ENCODE data around the gene RLBP1.

RLBP1 gene

DNA sequence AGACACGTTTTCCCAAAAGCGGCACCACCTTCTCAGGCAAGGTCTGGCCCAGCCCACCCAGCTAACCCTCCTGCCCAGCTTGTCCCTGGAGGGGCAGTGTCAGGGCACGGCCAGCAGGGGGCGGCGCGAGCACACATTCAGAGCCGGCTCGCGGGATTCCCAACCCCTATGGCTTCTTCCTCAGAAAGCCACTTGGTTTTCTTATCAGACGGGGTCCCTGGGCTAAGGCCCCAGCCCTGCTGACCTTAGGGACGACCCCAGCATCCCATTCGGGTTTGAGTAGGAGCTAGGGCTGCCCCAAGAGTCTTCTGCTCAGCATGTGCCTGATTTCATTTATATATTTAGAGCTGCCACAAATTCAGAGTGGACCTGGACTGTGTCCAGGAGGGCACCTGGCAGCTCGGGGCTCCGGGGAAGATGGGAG, 14.5 kb downstream of the RLBP1 start:
- DNase-seq (ENCODE audit: low read depth) = peak; percentile 51

DNA sequence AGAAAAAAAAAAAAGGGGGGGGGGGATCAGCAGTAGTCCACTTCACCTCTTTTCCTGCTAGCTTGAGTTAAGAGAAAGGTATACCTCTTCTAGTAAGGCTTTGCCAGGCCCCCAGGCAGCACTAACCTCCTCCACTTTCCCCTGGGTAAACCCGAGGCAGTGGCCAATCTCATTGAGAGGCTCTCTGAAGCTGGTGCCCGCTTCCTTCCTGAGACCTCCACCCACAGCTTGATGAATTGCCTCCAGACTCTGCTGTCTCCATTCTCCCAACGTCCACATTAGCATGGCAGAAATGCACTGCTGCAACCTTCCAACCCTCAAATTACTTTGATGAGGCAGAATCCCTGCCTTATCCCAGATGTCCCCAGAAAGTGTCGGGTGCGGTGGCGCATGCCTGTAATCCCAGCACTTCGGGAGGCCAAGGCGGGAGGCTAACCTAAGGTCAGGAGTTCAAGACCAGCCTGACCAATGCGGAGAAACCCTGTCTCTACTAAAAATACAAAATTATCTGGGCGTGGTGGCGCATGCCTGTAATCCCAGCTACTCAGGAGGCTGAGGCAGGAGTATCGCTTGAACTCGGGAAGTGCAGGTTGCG, 15.3 kb downstream of the RLBP1 start:
- no peak for DNase-seq (ENCODE audit: low read depth)

- DNase-seq (ENCODE audit: low read depth) = no peak
These were observed 17.6 kb downstream of the RLBP1 start for GRCh38 chr15:89203705-89204273.

DNA sequence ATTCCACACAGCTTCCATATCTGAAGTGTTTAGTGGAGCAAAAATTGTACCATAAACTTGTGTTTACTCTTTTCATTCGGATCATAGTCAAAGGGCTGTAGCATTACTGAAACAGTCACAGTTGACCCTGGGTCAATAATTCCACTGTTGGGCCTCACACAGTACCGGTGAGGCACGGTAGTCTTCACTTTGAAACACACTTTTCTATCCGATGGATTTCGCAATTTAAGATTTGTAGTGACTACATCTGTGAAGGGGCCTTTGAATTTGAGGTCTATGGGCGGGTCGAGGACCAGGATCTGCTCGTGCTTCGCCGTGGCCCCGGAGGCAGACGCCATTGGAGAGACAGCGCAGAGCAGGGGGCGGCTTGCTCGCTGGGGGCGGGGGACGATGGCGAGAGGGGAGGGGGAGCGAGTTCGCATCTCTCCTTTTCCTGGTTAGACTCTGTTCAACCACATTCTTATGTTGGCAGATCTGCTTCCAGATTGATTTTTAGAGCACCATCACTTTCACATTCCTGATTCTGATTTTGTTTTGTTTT, 19.8 kb downstream of the RLBP1 start:
- DNase-seq (ENCODE audit: low read depth) = no peak

DNA sequence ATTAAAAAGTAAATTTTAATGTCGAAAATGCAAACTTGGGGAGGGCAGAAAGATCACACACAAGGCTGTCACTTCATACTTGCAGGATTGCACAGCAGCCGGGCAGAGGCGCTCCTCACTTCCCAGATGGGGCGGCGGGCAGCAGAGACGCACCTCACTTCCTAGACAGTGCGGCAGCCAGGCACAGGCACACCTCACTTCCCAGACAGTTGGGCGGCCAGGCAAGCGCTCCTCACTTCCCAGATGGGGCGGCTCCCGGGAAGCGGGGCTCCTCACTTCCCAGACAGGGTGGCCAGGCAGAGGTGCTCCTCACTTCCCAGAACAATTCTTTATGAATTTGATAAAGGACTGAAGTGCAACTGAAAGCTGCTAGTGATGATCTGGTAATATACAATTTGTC, 21.2 kb downstream of the RLBP1 start:
- DNase-seq (ENCODE audit: low read depth) = no peak

- DNase-seq (ENCODE audit: low read depth) = no peak
These were observed 21.6 kb downstream of the RLBP1 start for GRCh38 chr15:89199746-89200145.

- no peak for DNase-seq (ENCODE audit: low read depth)
These were observed 22.4 kb downstream of the RLBP1 start for GRCh38 chr15:89198934-89199333.

- no peak for DNase-seq (ENCODE audit: low read depth)
These were observed 23.2 kb downstream of the RLBP1 start for GRCh38 chr15:89198196-89198595.

- DNase-seq (ENCODE audit: low read depth) = no peak
These were observed 23.8 kb downstream of the RLBP1 start for GRCh38 chr15:89197503-89197971.

DNA sequence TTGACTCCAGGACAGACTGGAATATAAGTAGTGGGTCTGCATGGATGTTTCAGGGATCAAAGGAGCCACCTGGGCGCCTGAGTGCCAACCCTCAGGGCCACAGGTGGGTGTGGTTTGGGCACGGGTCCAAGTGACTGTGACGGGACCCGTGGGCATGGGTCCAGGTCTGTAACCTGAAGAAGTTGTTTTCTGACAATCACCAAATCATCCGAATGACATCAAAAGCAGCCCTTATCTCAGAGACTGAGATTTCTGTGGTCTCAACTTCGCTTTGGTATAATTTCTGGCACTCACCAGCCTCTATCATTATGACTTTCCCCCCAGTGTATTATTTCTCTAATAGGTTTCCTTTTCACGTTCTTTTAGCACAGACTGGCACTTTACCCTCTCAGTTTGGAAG, 24.4 kb downstream of the RLBP1 start:
- DNase-seq (ENCODE audit: low read depth) = no peak

GRCh38 chr15:89196241-89196640, 25.1 kb downstream of the RLBP1 start:
- no peak for DNase-seq (ENCODE audit: low read depth)

DNA sequence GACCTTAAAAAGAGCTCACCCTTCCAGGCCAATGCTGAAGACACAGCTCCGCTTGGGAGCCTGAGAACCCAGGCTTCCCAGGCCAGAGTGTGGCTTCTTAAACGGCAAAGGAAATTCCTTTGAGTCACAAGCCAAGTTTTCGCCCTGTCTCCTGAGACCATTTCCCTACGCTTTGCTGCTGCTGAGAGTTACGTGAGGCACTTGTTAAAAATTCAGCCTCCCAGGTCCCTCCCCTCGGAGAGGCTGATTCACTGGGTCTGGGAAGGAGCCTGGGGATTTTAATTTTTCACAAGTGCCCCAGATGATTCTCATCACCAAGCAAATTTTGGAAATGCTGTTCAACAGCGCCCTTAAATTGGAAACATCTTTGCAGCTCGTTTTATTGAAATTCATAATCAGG, 25.5 kb downstream of the RLBP1 start:
- no peak for DNase-seq (ENCODE audit: low read depth)

GRCh38 chr15:89194608-89195007, 26.8 kb downstream of the RLBP1 start:
- no peak for DNase-seq (ENCODE audit: low read depth)

DNA sequence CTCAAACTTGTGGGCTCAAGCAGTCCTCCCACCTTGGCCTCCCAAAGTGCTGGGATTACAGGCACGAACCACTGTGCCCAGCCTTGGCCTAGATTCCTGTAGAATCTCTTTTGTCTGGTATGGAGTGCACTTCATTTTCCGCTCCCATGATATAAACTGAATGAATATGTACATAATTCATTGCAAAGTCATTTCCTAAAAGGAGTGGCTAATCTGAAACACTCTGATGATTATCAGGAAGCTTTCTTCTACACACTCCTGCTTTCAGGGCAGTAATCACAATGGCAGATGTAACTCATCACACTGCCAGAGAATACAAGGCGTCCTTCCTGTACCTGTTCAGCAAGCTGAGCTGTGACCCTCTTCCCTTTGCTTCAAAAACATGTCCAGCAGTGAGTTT, 28.6 kb downstream of the RLBP1 start:
- no peak for DNase-seq (ENCODE audit: low read depth)

DNA sequence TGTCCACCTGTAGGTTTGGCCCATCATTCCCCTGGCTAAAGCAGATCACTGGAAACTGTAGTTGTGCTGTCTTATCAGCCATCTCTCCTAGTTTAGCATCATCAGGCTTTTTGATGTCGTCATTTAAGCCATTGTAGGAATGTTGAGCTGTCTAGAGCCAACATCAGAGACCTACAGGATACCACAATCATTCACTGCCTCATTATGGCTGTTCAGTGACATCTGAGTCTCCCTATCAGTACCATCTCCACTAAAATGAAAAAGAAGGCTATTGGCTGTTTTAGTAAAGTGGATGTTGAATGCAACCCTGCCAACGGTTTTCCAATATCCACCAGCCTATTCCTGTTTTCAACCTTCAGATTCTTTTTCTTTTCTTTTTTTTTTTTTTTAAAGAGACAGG, 29.2 kb downstream of the RLBP1 start:
- no peak for DNase-seq (ENCODE audit: low read depth)

DNA sequence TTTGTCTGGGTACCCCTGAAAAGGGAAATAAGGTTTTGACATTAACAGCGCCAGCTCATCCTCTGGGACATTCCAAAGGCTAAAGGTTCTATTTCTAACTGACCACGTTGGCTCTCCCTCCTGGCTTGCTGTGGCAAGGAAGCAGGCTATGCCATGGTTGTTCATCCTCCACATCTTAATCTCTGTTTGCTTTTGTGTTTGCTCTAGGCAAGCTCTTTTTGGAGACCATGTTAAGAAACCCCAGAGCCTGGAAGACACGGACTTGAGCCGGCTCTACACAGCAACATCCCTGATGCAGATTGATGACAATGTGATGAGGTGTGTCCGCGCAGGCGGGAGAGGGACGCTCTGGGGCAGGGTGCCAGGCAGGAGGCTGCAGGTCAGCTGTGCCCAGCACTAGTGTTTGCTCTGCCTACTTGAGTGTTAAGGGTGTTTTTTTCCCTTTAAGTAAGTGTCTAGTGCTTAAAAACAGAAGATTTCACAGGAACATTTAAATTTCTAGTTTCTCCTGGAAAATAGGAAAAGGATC, 33.3 kb downstream of the RLBP1 start:
- no peak for DNase-seq (ENCODE audit: low read depth)

GRCh38 chr15:89187301-89187985, 33.9 kb downstream of the RLBP1 start:
- DNase-seq (ENCODE audit: low read depth) = no peak

DNA sequence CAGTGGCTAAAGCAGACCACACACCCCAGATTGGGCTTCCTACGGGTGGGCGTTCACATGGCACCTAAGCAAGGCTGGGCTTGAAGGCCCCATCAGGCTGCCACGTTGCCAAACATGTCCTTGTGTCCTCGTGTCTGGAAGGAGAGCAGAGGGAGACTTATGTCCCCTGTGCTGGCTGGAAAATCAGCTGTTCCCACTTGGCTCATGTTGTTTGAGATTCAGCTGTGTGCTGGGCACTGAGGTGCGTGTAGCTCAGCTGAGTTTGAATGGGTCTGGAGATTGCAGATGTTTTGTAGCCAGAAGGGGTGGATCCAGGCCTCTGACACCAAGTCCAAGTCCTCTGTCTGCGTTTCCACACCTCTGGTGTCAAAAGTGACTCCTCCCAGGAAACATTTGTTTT, 34.6 kb downstream of the RLBP1 start:
- DNase-seq (ENCODE audit: low read depth) = no peak

DNA sequence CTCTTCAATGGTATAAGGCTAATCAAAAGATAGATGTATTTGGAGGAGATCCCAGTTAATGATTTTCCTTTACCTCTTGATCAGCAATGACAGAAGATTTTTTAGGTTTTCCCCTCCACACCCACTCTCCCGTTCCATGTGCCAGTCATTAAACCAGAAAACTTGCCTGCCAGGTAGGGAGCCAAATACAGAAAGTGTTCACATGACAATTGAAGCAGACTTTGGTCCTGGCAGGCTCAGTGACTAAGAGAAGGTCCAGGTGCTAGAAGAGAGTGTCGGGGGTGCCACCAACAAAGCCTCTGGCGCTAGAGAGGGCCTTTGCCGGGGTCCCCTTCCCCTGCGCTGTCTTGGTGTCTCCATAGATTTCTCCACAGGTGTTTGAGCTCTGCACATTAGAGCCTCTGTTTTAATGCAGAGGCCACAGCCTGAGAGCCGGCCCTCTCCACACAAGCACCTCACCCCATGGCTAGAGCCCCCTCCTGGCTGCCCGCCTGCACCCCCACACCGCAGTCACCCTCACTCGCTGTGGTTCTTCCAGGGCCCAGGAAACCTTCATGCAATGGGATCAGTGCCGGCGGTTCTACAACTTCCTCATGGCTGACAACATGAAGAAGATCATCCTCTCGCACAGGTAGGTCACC, 36.4 kb downstream of the RLBP1 start:
- DNase-seq (ENCODE audit: low read depth) = no peak

DNA sequence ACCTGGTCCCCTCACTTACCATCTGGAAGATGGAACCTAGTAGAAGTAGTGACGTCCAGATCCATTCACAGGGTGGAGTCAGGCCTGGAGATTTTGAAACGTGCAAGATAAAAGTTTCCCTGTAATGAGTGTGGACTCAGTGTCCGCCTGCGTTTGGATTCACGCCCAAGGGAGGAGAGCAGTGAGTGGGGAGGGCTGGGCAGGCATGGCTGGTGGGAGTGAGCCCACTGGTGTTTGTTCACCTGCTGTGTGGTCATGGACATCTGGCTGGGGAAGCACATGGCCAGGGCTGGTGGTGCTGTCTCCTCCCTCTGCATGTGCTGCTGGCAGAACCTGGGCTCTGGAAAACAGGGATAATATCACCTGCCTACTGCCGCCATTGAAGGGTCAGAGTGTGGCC, 37.0 kb downstream of the RLBP1 start:
- no peak for DNase-seq (ENCODE audit: low read depth)

DNA sequence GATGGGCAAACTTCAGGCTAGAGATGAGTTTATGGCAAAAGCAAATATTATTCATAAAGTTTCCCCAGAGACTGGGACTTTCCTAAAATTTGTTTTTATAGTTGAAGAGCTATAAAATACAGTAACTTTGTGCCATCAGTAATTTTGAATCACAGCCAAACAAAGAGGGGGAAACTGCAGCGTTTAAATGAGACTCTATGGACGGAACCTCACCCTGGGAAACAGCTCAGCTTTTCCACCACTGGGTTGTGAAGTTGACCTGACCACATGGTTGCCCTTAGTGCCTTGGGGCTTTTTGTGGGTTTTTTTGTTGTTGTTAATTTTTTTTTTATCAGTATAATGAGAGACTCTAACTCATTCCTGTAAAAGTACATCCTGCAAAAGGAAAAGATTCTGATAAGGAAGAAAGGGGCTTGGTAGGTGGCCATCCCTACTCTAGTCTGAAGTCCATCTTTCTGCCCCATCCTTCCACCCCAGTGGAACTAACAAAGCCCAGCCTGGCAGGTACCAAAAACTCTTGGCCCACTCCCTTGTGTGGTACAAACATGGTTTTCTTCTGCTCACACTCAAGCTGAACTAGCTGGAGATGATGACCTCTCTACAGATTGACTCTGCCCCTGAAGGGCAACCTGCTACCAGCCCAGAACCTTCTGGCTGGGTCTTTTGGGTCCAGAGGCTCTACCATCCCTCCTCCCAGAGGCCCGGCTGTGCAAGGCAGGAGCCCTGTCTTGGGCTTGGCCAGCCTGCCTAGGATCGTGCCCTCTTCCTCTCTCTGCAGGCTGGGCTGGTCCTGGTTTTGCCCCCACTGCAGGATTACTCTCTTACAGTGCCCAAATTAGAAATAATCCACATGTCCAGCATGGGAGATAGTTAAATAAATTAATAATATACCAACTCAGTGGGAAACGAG, 41.2 kb downstream of the RLBP1 start:
- no peak for DNase-seq (ENCODE audit: low read depth)

All from stimulated activated CD8-positive, alpha-beta memory T cell treated with anti-CD3 and anti-CD28 coated beads, Interleukin-12 subunit alpha, Interleukin-12 subunit beta, amount 100 ng/mL, for 4 hours (primary cell).